ENCODE results near the gene UST.

Gene UST

GRCh38 chr6:148808786-148809304 lies 62.0 kb downstream of the UST start:
- Histone ChIP-seq H3K4me1 (ENCODE audit: insufficient read depth, low read length, poor library complexity, severe bottlenecking) (peaks cover 39% of the 10 kb centered on the region), H2AFZ (ENCODE audit: low read length) (no peak overlapping the region), H3K79me2 (ENCODE audit: insufficient read depth, low read length) (peaks cover 16% of the 10 kb centered on the region; the same call in 1 of the 2 replicates), H3K9me2 (replicated peaks; ENCODE audit: low read depth, low read length) (no peaks in the 10 kb centered on the region), H3K9me3 (ENCODE audit: insufficient read depth, low read depth, low read length) (no peaks in the 10 kb centered on the region), H3K4me3 (ENCODE audit: low read length, poor library complexity, severe bottlenecking) (no peak overlapping the region), H3K27me3 (ENCODE audit: insufficient read depth, low read length, poor library complexity, severe bottlenecking) (no peaks in the 10 kb centered on the region), H3K36me3 (ENCODE audit: insufficient read depth, low read length) (no peaks in the 10 kb centered on the region), H4K20me1 (ENCODE audit: insufficient read depth, low read length, poor library complexity, severe bottlenecking) (no peaks in the 10 kb centered on the region), H3K4me2 (ENCODE audit: low read depth, low read length, poor library complexity, severe bottlenecking) (no peak overlapping the region), H3K9ac (ENCODE audit: low read depth, low read length, poor library complexity, severe bottlenecking) (no peak overlapping the region), H3F3A (ENCODE audit: low read depth) (0 out of 2 replicates have a peak, but pooled peaks cover 3% of the 10 kb centered on the region)
- TF ChIP-seq EZH2phosphoT487 (IDR thresholded peaks at IDR 0.05; ENCODE audit: borderline replicate concordance) (no peak), CTCF (conservative IDR thresholded peaks at IDR 0.05; ENCODE audit: low read length) (no peak)

GRCh38 chr6:148811459-148811858 lies 64.6 kb downstream of the UST start:
- Histone ChIP-seq H3F3A (ENCODE audit: low read depth) (no peaks in the 10 kb centered on the region), H3K36me3 (ENCODE audit: insufficient read depth, low read length) (no peaks in the 10 kb centered on the region), H3K9me2 (replicated peaks; ENCODE audit: low read depth, low read length) (no peaks in the 10 kb centered on the region), H2AFZ (ENCODE audit: low read length) (no peak overlapping the region), H3K4me3 (ENCODE audit: low read length, poor library complexity, severe bottlenecking) (no peak overlapping the region), H4K20me1 (ENCODE audit: insufficient read depth, low read length, poor library complexity, severe bottlenecking) (no peaks in the 10 kb centered on the region), H3K9ac (ENCODE audit: low read depth, low read length, poor library complexity, severe bottlenecking) (no peak overlapping the region), H3K79me2 (ENCODE audit: insufficient read depth, low read length) (peaks cover 11% of the 10 kb centered on the region; the same call in 1 of the 2 replicates), H3K27me3 (ENCODE audit: insufficient read depth, low read length, poor library complexity, severe bottlenecking) (no peaks in the 10 kb centered on the region), H3K4me2 (ENCODE audit: low read depth, low read length, poor library complexity, severe bottlenecking) (no peak overlapping the region), H3K4me1 (ENCODE audit: insufficient read depth, low read length, poor library complexity, severe bottlenecking) (peaks cover 34% of the 10 kb centered on the region), H3K9me3 (ENCODE audit: insufficient read depth, low read depth, low read length) (no peaks in the 10 kb centered on the region)
- no peak for TF ChIP-seq EZH2phosphoT487 (IDR thresholded peaks at IDR 0.05; ENCODE audit: borderline replicate concordance)
- no peak for TF ChIP-seq CTCF (conservative IDR thresholded peaks at IDR 0.05; ENCODE audit: low read length)

- Histone ChIP-seq H3K9me3 (ENCODE audit: insufficient read depth, low read depth, low read length) (no peaks in the 10 kb centered on the region), H3F3A (ENCODE audit: low read depth) (peaks cover 4% of the 10 kb centered on the region; the same call in 1 of the 2 replicates), H3K4me2 (ENCODE audit: low read depth, low read length, poor library complexity, severe bottlenecking) (no peak overlapping the region), H3K4me3 (ENCODE audit: low read length, poor library complexity, severe bottlenecking) (no peak overlapping the region), H3K9ac (ENCODE audit: low read depth, low read length, poor library complexity, severe bottlenecking) (no peak overlapping the region), H3K79me2 (ENCODE audit: insufficient read depth, low read length) (peaks cover 6% of the 10 kb centered on the region; the same call in 1 of the 2 replicates), H3K9me2 (replicated peaks; ENCODE audit: low read depth, low read length) (no peaks in the 10 kb centered on the region), H3K4me1 (ENCODE audit: insufficient read depth, low read length, poor library complexity, severe bottlenecking) (peaks cover 35% of the 10 kb centered on the region), H3K27me3 (ENCODE audit: insufficient read depth, low read length, poor library complexity, severe bottlenecking) (no peaks in the 10 kb centered on the region), H3K36me3 (ENCODE audit: insufficient read depth, low read length) (no peaks in the 10 kb centered on the region), H4K20me1 (ENCODE audit: insufficient read depth, low read length, poor library complexity, severe bottlenecking) (no peaks in the 10 kb centered on the region), H2AFZ (ENCODE audit: low read length) (no peak overlapping the region)
- TF ChIP-seq CTCF (conservative IDR thresholded peaks at IDR 0.05; ENCODE audit: low read length) (no peak), EZH2phosphoT487 (IDR thresholded peaks at IDR 0.05; ENCODE audit: borderline replicate concordance) (no peak)
Observed at GRCh38 chr6:148814082-148814790, 67.4 kb downstream of the UST start.

Data from Loucy (cell line).